B cell (primary cell): ENCODE results near the gene FBN2. TPM values are rescaled to one million over a fixed set of nuclear protein-coding genes. Genes with fewer than 3 reads are reported as not detected.

Experiments used
- ATAC-seq: fragments of 200-7000 bp; cut with Tn5 transposase; one replicate; pipeline ENCODE4 v1.10.0; 2021; ENCODE audit warnings: low read depth, mild to moderate bottlenecking, moderate number of reproducible peaks, moderate library complexity
- CTCF ChIA-PET: fragments of 350-600 bp; sonication (Branson Sonifier 250); formaldehyde crosslinking; loops from one replicate; lab custom pipeline; 2021; ENCODE audit warnings: antibody characterized with exemption, inconsistent platforms; lab: Charles Lee
- POLR2A ChIA-PET: fragments of 350-600 bp; sonication (Branson Sonifier 250); formaldehyde crosslinking; loops from one replicate; lab custom pipeline; 2021; ENCODE audit warnings: antibody characterized with exemption; lab: Charles Lee
- DNase-seq: peaks from one replicate; pipeline ENCODE4 v3.0.0; 2013
- H2AFZ ChIP-seq: 2 replicates; pipeline ENCODE4 v1.6.1; 2012; ENCODE audit warnings: mild to moderate bottlenecking, low read depth, low read length; ENCODE audit not compliant: insufficient read depth, poor library complexity, severe bottlenecking
- H3K27ac ChIP-seq, 2 donors: 1 replicate in 1 of 2; 2 replicates in 1 of 2; pipeline ENCODE4 v1.5.1; 2012 to 2013; ENCODE audit warnings: low read length in 2 of 2, mild to moderate bottlenecking in 2 of 2, moderate library complexity in 1 of 2
- H3K27me3 ChIP-seq, 4 experiments: fragments of 200-600 bp in 1 of 4; sonication (generic) in 1 of 4; replicated peaks in 1 of 4; 1 replicate in 2 of 4; 2 replicates in 2 of 4; pipeline versions ENCODE4 v1.6.1 to v1.7.0; 2013 to 2016; ENCODE audit warnings: low read length in 3 of 4, mild to moderate bottlenecking in 2 of 4, mixed read lengths in 1 of 4, moderate library complexity in 1 of 4; ENCODE audit not compliant: insufficient read depth in 4 of 4, control insufficient read depth in 3 of 4; ENCODE audit errors: control extremely low read depth in 1 of 4
- H3K36me3 ChIP-seq, 2 experiments: replicated peaks in 1 of 2; 1 replicate in 1 of 2; 2 replicates in 1 of 2; pipeline versions ENCODE4 v1.6.1 to v1.7.1; 2013; ENCODE audit warnings: low read length in 1 of 2; ENCODE audit not compliant: insufficient read depth in 2 of 2, control insufficient read depth in 1 of 2; ENCODE audit errors: control extremely low read depth in 1 of 2, extremely low read depth in 1 of 2
- H3K4me1 ChIP-seq, 2 donors: fragments of 200-600 bp in 1 of 2; sonication (generic) in 1 of 2; 1 replicate in 1 of 2; 2 replicates in 1 of 2; pipeline versions ENCODE4 v1.5.1 to v1.6.1; 2013 to 2017; ENCODE audit warnings: low read length in 2 of 2; ENCODE audit not compliant: control insufficient read depth in 2 of 2, insufficient read depth in 2 of 2
- H3K4me2 ChIP-seq: replicated peaks from 2 replicates; pipeline ENCODE3; 2012; ENCODE audit warnings: mild to moderate bottlenecking, low read depth, low read length; ENCODE audit not compliant: poor library complexity, severe bottlenecking
- H3K4me3 ChIP-seq, 5 experiments: fragments of 200-600 bp in 1 of 5; sonication (generic) in 1 of 5; 1 replicate in 3 of 5; 2 replicates in 2 of 5; pipeline versions ENCODE4 v1.5.1 to v1.7.0; 2011 to 2016; ENCODE audit warnings: low read length in 4 of 5, mild to moderate bottlenecking in 4 of 5, low read depth in 2 of 5, control low read depth in 1 of 5, moderate library complexity in 1 of 5; ENCODE audit not compliant: insufficient read depth in 1 of 5; ENCODE audit errors: control extremely low read depth in 1 of 5, extremely low read depth in 1 of 5
- H3K79me2 ChIP-seq: fragments of 200-600 bp; sonication (generic); one replicate; pipeline ENCODE4 v1.6.0; 2016; ENCODE audit warnings: low read length; ENCODE audit not compliant: control insufficient read depth, insufficient read depth
- H3K9ac ChIP-seq: fragments of 200-600 bp; sonication (generic); 2 replicates; pipeline ENCODE4 v1.6.1; 2017; ENCODE audit warnings: mild to moderate bottlenecking, low read length, moderate library complexity
- H3K9me3 ChIP-seq, 3 donors: one replicate each; pipeline versions ENCODE4 v1.6.1 to v1.7.1; 2013; ENCODE audit warnings: low read length in 2 of 3; ENCODE audit not compliant: control insufficient read depth in 2 of 3, insufficient read depth in 1 of 3; ENCODE audit errors: control extremely low read depth in 1 of 3
- H4K20me1 ChIP-seq: 2 replicates; pipeline ENCODE4 v1.6.0; 2012; ENCODE audit warnings: mild to moderate bottlenecking, low read length; ENCODE audit not compliant: insufficient read depth, control insufficient read depth, poor library complexity, severe bottlenecking
- H3K27ac Mint-ChIP-seq: one replicate; pipeline ENCODE4 v1.8.0; 2021; ENCODE audit warnings: mixed read lengths
- H3K27me3 Mint-ChIP-seq: one replicate; pipeline ENCODE4 v1.8.0; 2021; ENCODE audit warnings: mixed read lengths
- H3K4me1 Mint-ChIP-seq: one replicate; pipeline ENCODE4 v1.8.0; 2021; ENCODE audit warnings: mixed read lengths
- H3K4me3 Mint-ChIP-seq: one replicate; pipeline ENCODE4 v1.8.0; 2021; ENCODE audit warnings: mixed read lengths
- H3K9me3 Mint-ChIP-seq: one replicate; pipeline ENCODE4 v1.8.0; 2022; ENCODE audit warnings: mixed read lengths; ENCODE audit not compliant: insufficient read depth
- CTCF ChIP-seq: fragments of 200-600 bp; IDR thresholded peaks from one replicate; pipeline ENCODE4 v1.8.0; 2022; ENCODE audit warnings: antibody characterized with exemption, mild to moderate bottlenecking
- EZH2 ChIP-seq: IDR thresholded peaks from 2 replicates; pipeline ENCODE4 v1.6.1; 2012; ENCODE audit warnings: borderline replicate concordance, low read depth, mild to moderate bottlenecking, moderate library complexity, low read length; ENCODE audit not compliant: insufficient read depth, poor library complexity, severe bottlenecking
- WGBS: methylation state at CpG from one replicate; pipeline ENCODE4 v1.1.5; 2013; ENCODE audit warnings: missing lambda C conversion rate; ENCODE audit not compliant: insufficient coverage; 5-methylcytosine and 5-hydroxymethylcytosine counted together
- intact Hi-C: fragments of 100-400 bp; cut with micrococcal nuclease; formaldehyde crosslinking; loops from one replicate; pipeline ENCODE4 v1.10.0; 2022
- polyA plus RNA-seq: library from polyadenylated mRNA; depleted of rRNA; stranded (reverse); fragments of >200 nt; gene quantifications from 2 replicates; pipeline ENCODE4 v1.2.3, GENCODE V29; 2012
- total RNA-seq, 2 donors: library from RNA; stranded (reverse); fragments of 120-200 nt in 1 of 2; gene quantifications; 1 replicate in 1 of 2; 2 replicates in 1 of 2; pipeline versions ENCODE4 v1.2.3 to v1.2.4, GENCODE V29; 2013 to 2022

Gene FBN2
- total and polyA plus RNA-seq, 2 donors (not counting 1 experiment from before 2014, with no cell fraction given) = 0.03 TPM; not detected in 1

DNA sequence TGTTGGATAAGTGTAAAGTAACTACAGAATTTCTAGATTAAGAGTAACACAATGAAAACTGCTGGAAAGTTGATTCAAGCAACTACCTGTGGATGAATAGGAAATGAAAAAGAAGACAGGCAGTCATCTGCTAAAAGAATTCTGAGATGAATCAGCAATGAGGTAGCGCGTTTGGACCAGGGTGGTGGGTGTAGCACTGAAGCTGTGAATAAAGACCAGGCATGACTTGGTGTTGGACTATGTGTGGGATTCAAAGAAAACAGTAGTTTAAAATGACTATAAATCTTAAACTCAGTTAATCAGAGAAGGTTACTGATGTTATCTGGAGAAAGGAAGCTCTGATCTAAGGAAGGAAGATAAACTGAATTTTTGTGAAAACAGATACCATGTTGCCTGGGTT is 159.8 kb downstream of the FBN2 start:
- H3K4me3 Mint-ChIP-seq = no peak overlapping the region
- H3K27me3 Mint-ChIP-seq = no peaks in the 10 kb centered on the region
- Histone ChIP-seq H3K4me2 (no peak overlapping the region), H3K4me3 (no peak overlapping the region), H3K36me3 (no peaks in the 10 kb centered on the region), H4K20me1 (no peaks in the 10 kb centered on the region), H3K27ac (no peak overlapping the region), H3K27me3 (no peaks in the 10 kb centered on the region), H2AFZ (no peak overlapping the region), H3K79me2 (no peaks in the 10 kb centered on the region), H3K9ac (no peak overlapping the region), H3K4me1 (no peaks in the 10 kb centered on the region), H3K9me3 (no peaks in the 10 kb centered on the region)
- H3K4me1 Mint-ChIP-seq = no peaks in the 10 kb centered on the region
- CTCF ChIA-PET = no interaction called here
- intact Hi-C loops = no loop called here
- no peak for ATAC-seq
- no peak overlapping the region for H3K27ac Mint-ChIP-seq
- TF ChIP-seq CTCF (no peak), EZH2 (no peak)
- DNase-seq = no peak
- POLR2A ChIA-PET = no interaction called here
- no peaks in the 10 kb centered on the region for H3K9me3 Mint-ChIP-seq
- WGBS = 79% methylated on average over 2 of the region's 2 CpGs

GRCh38 chr5:128376577-128376976 is 161.5 kb downstream of the FBN2 start:
- no peak overlapping the region for H3K27ac Mint-ChIP-seq
- ATAC-seq (no peak), DNase-seq (no peak)
- Histone ChIP-seq H3K4me1 (no peaks in the 10 kb centered on the region), H3K4me3 (no peak overlapping the region), H3K36me3 (no peaks in the 10 kb centered on the region), H3K4me2 (no peak overlapping the region), H3K79me2 (no peaks in the 10 kb centered on the region), H3K9ac (no peak overlapping the region), H3K9me3 (no peaks in the 10 kb centered on the region), H4K20me1 (no peaks in the 10 kb centered on the region), H2AFZ (no peak overlapping the region), H3K27me3 (no peaks in the 10 kb centered on the region), H3K27ac (no peak overlapping the region)
- intact Hi-C loops = no loop called here
- no peak for TF ChIP-seq CTCF
- TF ChIP-seq EZH2 = no peak
- no peaks in the 10 kb centered on the region for H3K27me3 Mint-ChIP-seq
- H3K4me1 Mint-ChIP-seq = no peaks in the 10 kb centered on the region
- no peak overlapping the region for H3K4me3 Mint-ChIP-seq
- ChIA-PET CTCF (no interaction called here), POLR2A (no interaction called here)
- no peaks in the 10 kb centered on the region for H3K9me3 Mint-ChIP-seq
- 50% methylated on average over 1 of the region's 1 CpG for WGBS
